Stimulated activated CD8-positive, alpha-beta memory T cell treated with anti-CD3 and anti-CD28 coated beads, Interleukin-12 subunit alpha, Interleukin-12 subunit beta, amount 100 ng/mL, for 4 hours (primary cell): Measurements from ENCODE around the gene CACNA2D1.
"Not testable (repeated sequence)": the region's sequence is repeated elsewhere in the genome, so short reads cannot be mapped to it uniquely, and the experiment has no call there.

Experiments used
- DNase-seq: peaks from one replicate; pipeline ENCODE4 v3.0.0-alpha.2; 2020; ENCODE audit warnings: low read depth

CACNA2D1 gene

GRCh38 chr7:82434275-82435022, 9.1 kb downstream of the CACNA2D1 start:
- DNase-seq, result no peak

GRCh38 chr7:82433507-82433906, 10.1 kb downstream of the CACNA2D1 start:
- DNase-seq, result no peak

- not testable (repeated sequence) for DNase-seq
Observed at GRCh38 chr7:82432743-82433142, 10.8 kb downstream of the CACNA2D1 start.

- no peak for DNase-seq
Observed at GRCh38 chr7:82430500-82431465, 12.8 kb downstream of the CACNA2D1 start.

- no peak for DNase-seq
Observed at GRCh38 chr7:82429408-82429807, 14.2 kb downstream of the CACNA2D1 start.

GRCh38 chr7:82428186-82428961, 15.2 kb downstream of the CACNA2D1 start:
- no peak for DNase-seq

- no peak for DNase-seq
Observed at GRCh38 chr7:82423446-82423845, 20.1 kb downstream of the CACNA2D1 start.

GRCh38 chr7:82419200-82419599, 24.4 kb downstream of the CACNA2D1 start:
- no peak for DNase-seq

- no peak for DNase-seq
Observed at GRCh38 chr7:82417898-82418297, 25.7 kb downstream of the CACNA2D1 start.

- no peak for DNase-seq
Observed at GRCh38 chr7:82416402-82416801, 27.2 kb downstream of the CACNA2D1 start.

- DNase-seq, result no peak
Observed at GRCh38 chr7:82414389-82414788, 29.2 kb downstream of the CACNA2D1 start.

- no peak for DNase-seq
Observed at GRCh38 chr7:82413237-82413636, 30.3 kb downstream of the CACNA2D1 start.

GRCh38 chr7:82411732-82412131, 31.8 kb downstream of the CACNA2D1 start:
- no peak for DNase-seq

GRCh38 chr7:82410461-82410860, 33.1 kb downstream of the CACNA2D1 start:
- no peak for DNase-seq

GRCh38 chr7:82406937-82407336, 36.6 kb downstream of the CACNA2D1 start:
- DNase-seq, result no peak

GRCh38 chr7:82405301-82405700, 38.3 kb downstream of the CACNA2D1 start:
- no peak for DNase-seq

- no peak for DNase-seq
Observed at GRCh38 chr7:82404652-82405051, 38.9 kb downstream of the CACNA2D1 start.

GRCh38 chr7:82404094-82404493, 39.5 kb downstream of the CACNA2D1 start:
- no peak for DNase-seq

GRCh38 chr7:82397879-82398524, 45.6 kb downstream of the CACNA2D1 start:
- no peak for DNase-seq

GRCh38 chr7:82396343-82396742, 47.2 kb downstream of the CACNA2D1 start:
- DNase-seq, result no peak

- no peak for DNase-seq
Observed at GRCh38 chr7:82395147-82395546, 48.4 kb downstream of the CACNA2D1 start.

- no peak for DNase-seq
Observed at GRCh38 chr7:82393840-82394220, 49.7 kb downstream of the CACNA2D1 start.
